ENCODE measurements around the gene PNRC2.

The PNRC2 gene

DNA sequence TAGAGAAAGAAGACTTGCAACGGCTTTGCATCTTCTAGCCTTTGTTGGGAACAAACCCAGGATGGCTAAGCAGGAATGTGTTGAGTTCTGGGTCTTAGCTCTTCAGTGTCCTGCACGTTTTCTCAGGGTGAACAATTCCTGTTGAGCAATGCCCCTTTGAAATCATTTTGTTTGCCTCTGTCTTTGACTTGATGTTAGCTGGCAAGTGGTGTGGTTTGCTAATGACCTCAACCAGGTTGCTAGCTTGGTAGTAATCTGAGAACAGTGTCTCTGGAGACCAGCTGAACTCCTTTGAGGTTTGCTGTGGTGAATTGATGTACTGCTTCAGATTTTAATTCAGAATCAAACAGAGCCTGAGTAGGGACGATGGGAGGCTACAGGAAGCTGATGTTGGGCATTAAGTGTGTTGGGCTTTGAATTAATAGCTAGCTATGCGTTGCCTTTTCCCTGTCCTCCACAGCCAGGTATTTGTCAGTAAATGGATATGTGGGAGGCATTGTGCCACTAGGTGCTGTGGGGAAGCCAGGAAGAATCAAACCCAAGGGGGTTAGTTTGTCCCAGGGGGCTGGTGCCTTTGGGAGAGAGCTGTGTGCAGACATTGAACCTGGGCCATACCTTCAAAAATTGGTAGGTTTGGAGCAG lies 43.8 kb downstream of the PNRC2 start:
- DNase-seq, result no peak
- Histone ChIP-seq H3K18ac (ENCODE audit: low read length) (no peak overlapping the region), H2AK5ac (ENCODE audit: low read length) (no peak overlapping the region)

GRCh38 chr1:24004132-24004531 lies 44.5 kb downstream of the PNRC2 start:
- Histone ChIP-seq H3K4me3 (ENCODE audit: low read depth, low read length) (no peak overlapping the region), H3K27me3 (ENCODE audit: insufficient read depth, low read length) (no peaks in the 10 kb centered on the region), H2BK12ac (ENCODE audit: low read length) (no peak overlapping the region), H3K4me2 (ENCODE audit: low read length) (no peak overlapping the region), H2AK5ac (ENCODE audit: low read length) (no peak overlapping the region), H4K12ac (ENCODE audit: low read depth, low read length) (no peak overlapping the region), H3K36me3 (ENCODE audit: control insufficient read depth in 1 of 2, insufficient read depth in 2 of 2, low read length in 2 of 2) (no peaks in the 10 kb centered on the region), H3K4ac (ENCODE audit: low read depth, low read length) (no peak overlapping the region), H2BK5ac (ENCODE audit: low read depth, low read length, poor library complexity) (no peak overlapping the region), H2AFZ (ENCODE audit: insufficient read depth, low read length, poor library complexity) (no peak overlapping the region), H2BK120ac (ENCODE audit: insufficient read depth, low read length, poor library complexity) (no peak overlapping the region), H3K79me2 (ENCODE audit: control insufficient read depth, insufficient read depth, low read length, poor library complexity) (no peaks in the 10 kb centered on the region), H3K23ac (ENCODE audit: low read length) (no peak overlapping the region), H3K4me1 (ENCODE audit: control insufficient read depth in 1 of 2, insufficient read depth in 2 of 2, low read length in 2 of 2) (no peaks in the 10 kb centered on the region), H3K9ac (ENCODE audit: low read length) (no peak overlapping the region), H3K79me1 (ENCODE audit: low read length) (no peaks in the 10 kb centered on the region), H3K18ac (ENCODE audit: low read length) (no peak overlapping the region), H3K27ac (ENCODE audit: low read depth, low read length) (no peak overlapping the region), H3K14ac (ENCODE audit: low read length) (no peak overlapping the region), H4K91ac (ENCODE audit: low read depth, low read length) (no peak overlapping the region), H3K9me3 (ENCODE audit: insufficient read depth, low read depth, low read length) (no peaks in the 10 kb centered on the region), H4K8ac (ENCODE audit: low read depth, low read length) (no peak overlapping the region)
- no peak for DNase-seq
- WGBS (ENCODE audit: extremely low coverage, insufficient coverage, insufficient read length), result no CpG with 5 or more reads among the region's 5 CpGs

More for the DNA sequence above, 43.8 kb downstream of the PNRC2 start:
- Histone ChIP-seq H3K79me2 (ENCODE audit: control insufficient read depth, insufficient read depth, low read length, poor library complexity) (no peaks in the 10 kb centered on the region), H3K4me2 (ENCODE audit: low read length) (no peak overlapping the region), H3K27ac (ENCODE audit: low read depth, low read length) (no peak overlapping the region), H3K27me3 (ENCODE audit: insufficient read depth, low read length) (no peaks in the 10 kb centered on the region), H3K14ac (ENCODE audit: low read length) (no peak overlapping the region), H3K4me3 (ENCODE audit: low read depth, low read length) (no peak overlapping the region), H3K9ac (ENCODE audit: low read length) (no peak overlapping the region), H2BK12ac (ENCODE audit: low read length) (no peak overlapping the region), H3K79me1 (ENCODE audit: low read length) (no peaks in the 10 kb centered on the region), H4K8ac (ENCODE audit: low read depth, low read length) (no peak overlapping the region), H4K91ac (ENCODE audit: low read depth, low read length) (no peak overlapping the region), H2BK5ac (ENCODE audit: low read depth, low read length, poor library complexity) (no peak overlapping the region), H2AFZ (ENCODE audit: insufficient read depth, low read length, poor library complexity) (no peak overlapping the region), H3K36me3 (ENCODE audit: control insufficient read depth in 1 of 2, insufficient read depth in 2 of 2, low read length in 2 of 2) (no peaks in the 10 kb centered on the region), H3K4ac (ENCODE audit: low read depth, low read length) (no peak overlapping the region), H2BK120ac (ENCODE audit: insufficient read depth, low read length, poor library complexity) (no peak overlapping the region), H3K4me1 (ENCODE audit: control insufficient read depth in 1 of 2, insufficient read depth in 2 of 2, low read length in 2 of 2) (no peaks in the 10 kb centered on the region), H3K9me3 (ENCODE audit: insufficient read depth, low read depth, low read length) (no peaks in the 10 kb centered on the region), H4K12ac (ENCODE audit: low read depth, low read length) (no peak overlapping the region), H3K23ac (ENCODE audit: low read length) (no peak overlapping the region)
- no CpG with 5 or more reads among the region's 4 CpGs for WGBS (ENCODE audit: extremely low coverage, insufficient coverage, insufficient read length)

DNA sequence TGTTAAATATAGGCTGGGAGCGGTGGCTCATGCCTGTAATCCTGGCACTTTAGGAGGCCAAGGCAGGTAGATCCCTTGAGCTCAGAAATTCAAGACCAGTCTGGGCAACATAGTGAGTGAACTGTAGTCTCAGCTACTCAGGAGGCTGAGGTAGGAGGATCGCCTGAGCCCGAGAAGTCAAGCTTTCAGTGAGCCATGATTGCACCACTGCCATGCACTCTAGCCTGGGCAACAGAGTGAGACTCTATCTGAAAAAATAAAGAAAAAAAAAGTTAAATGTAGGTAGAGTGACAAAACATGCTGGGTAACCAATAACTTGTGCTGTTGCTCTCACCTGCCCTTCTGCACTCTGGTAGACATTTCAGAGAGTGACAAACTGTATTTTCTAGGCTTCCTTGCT lies 45.5 kb downstream of the PNRC2 start:
- Histone ChIP-seq H3K27ac (ENCODE audit: low read depth, low read length) (no peak overlapping the region), H3K14ac (ENCODE audit: low read length) (no peak overlapping the region), H2AFZ (ENCODE audit: insufficient read depth, low read length, poor library complexity) (no peak overlapping the region), H3K23ac (ENCODE audit: low read length) (no peak overlapping the region), H3K4me1 (ENCODE audit: control insufficient read depth in 1 of 2, insufficient read depth in 2 of 2, low read length in 2 of 2) (peaks cover 0 to 3% of the 10 kb centered on the region in 2 experiments), H3K27me3 (ENCODE audit: insufficient read depth, low read length) (no peaks in the 10 kb centered on the region), H4K12ac (ENCODE audit: low read depth, low read length) (no peak overlapping the region), H3K9me3 (ENCODE audit: insufficient read depth, low read depth, low read length) (no peaks in the 10 kb centered on the region), H4K8ac (ENCODE audit: low read depth, low read length) (no peak overlapping the region), H3K18ac (ENCODE audit: low read length) (no peak overlapping the region), H2BK120ac (ENCODE audit: insufficient read depth, low read length, poor library complexity) (no peak overlapping the region), H3K4me3 (ENCODE audit: low read depth, low read length) (no peak overlapping the region), H4K91ac (ENCODE audit: low read depth, low read length) (no peak overlapping the region), H2BK12ac (ENCODE audit: low read length) (no peak overlapping the region), H2BK5ac (ENCODE audit: low read depth, low read length, poor library complexity) (no peak overlapping the region), H2AK5ac (ENCODE audit: low read length) (no peak overlapping the region), H3K9ac (ENCODE audit: low read length) (no peak overlapping the region), H3K79me2 (ENCODE audit: control insufficient read depth, insufficient read depth, low read length, poor library complexity) (no peaks in the 10 kb centered on the region), H3K4me2 (ENCODE audit: low read length) (no peak overlapping the region), H3K4ac (ENCODE audit: low read depth, low read length) (no peak overlapping the region), H3K79me1 (ENCODE audit: low read length) (no peaks in the 10 kb centered on the region), H3K36me3 (ENCODE audit: control insufficient read depth in 1 of 2, insufficient read depth in 2 of 2, low read length in 2 of 2) (no peaks in the 10 kb centered on the region)
- WGBS (ENCODE audit: extremely low coverage, insufficient coverage, insufficient read length), result no CpG with 5 or more reads among the region's 3 CpGs
- no peak for DNase-seq

- Histone ChIP-seq H2BK5ac (ENCODE audit: low read depth, low read length, poor library complexity) (no peak overlapping the region), H2AFZ (ENCODE audit: insufficient read depth, low read length, poor library complexity) (no peak overlapping the region), H3K4me1 (ENCODE audit: control insufficient read depth in 1 of 2, insufficient read depth in 2 of 2, low read length in 2 of 2) (peaks cover 0 to 3% of the 10 kb centered on the region in 2 experiments), H3K23ac (ENCODE audit: low read length) (no peak overlapping the region), H3K4ac (ENCODE audit: low read depth, low read length) (no peak overlapping the region), H2BK120ac (ENCODE audit: insufficient read depth, low read length, poor library complexity) (no peak overlapping the region), H3K36me3 (ENCODE audit: control insufficient read depth in 1 of 2, insufficient read depth in 2 of 2, low read length in 2 of 2) (no peaks in the 10 kb centered on the region), H4K91ac (ENCODE audit: low read depth, low read length) (no peak overlapping the region), H3K18ac (ENCODE audit: low read length) (no peak overlapping the region), H3K79me1 (ENCODE audit: low read length) (no peaks in the 10 kb centered on the region), H3K9ac (ENCODE audit: low read length) (no peak overlapping the region), H2BK12ac (ENCODE audit: low read length) (no peak overlapping the region), H3K9me3 (ENCODE audit: insufficient read depth, low read depth, low read length) (no peaks in the 10 kb centered on the region), H3K4me2 (ENCODE audit: low read length) (no peak overlapping the region), H3K14ac (ENCODE audit: low read length) (no peak overlapping the region), H2AK5ac (ENCODE audit: low read length) (no peak overlapping the region), H4K8ac (ENCODE audit: low read depth, low read length) (no peak overlapping the region), H3K27ac (ENCODE audit: low read depth, low read length) (no peak overlapping the region), H4K12ac (ENCODE audit: low read depth, low read length) (no peak overlapping the region), H3K27me3 (ENCODE audit: insufficient read depth, low read length) (no peaks in the 10 kb centered on the region), H3K4me3 (ENCODE audit: low read depth, low read length) (no peak overlapping the region), H3K79me2 (ENCODE audit: control insufficient read depth, insufficient read depth, low read length, poor library complexity) (no peaks in the 10 kb centered on the region)
- DNase-seq, result no peak
Observed at GRCh38 chr1:24007079-24007478, 47.5 kb downstream of the PNRC2 start.
